HG02970 (cell line): ENCODE data around the gene GALNTL6.
"Not testable (repeated sequence)": the region's sequence is repeated elsewhere in the genome, so short reads cannot be mapped to it uniquely, and the experiment has no call there.

Source experiments
- ATAC-seq: cut with Tn5 transposase; IDR thresholded peaks from one replicate; pipeline ENCODE4 v1.9.1; 2021; ENCODE audit warnings: mild to moderate bottlenecking, moderate library complexity, moderate number of reproducible peaks; ENCODE audit not compliant: unreplicated experiment, low FRiP score

The GALNTL6 gene

GRCh38 chr4:172706000-172706399 lies 892.8 kb downstream of the GALNTL6 start:
- no peak for ATAC-seq

- no peak for ATAC-seq
Measured at GRCh38 chr4:172707622-172708021, 894.4 kb downstream of the GALNTL6 start.

GRCh38 chr4:172708184-172708583 lies 895.0 kb downstream of the GALNTL6 start:
- no peak for ATAC-seq

GRCh38 chr4:172709376-172709775 lies 896.2 kb downstream of the GALNTL6 start:
- ATAC-seq: no peak

- no peak for ATAC-seq
Measured at GRCh38 chr4:172716291-172716690, 903.1 kb downstream of the GALNTL6 start.

- no peak for ATAC-seq
Measured at GRCh38 chr4:172721659-172722058, 908.5 kb downstream of the GALNTL6 start.

GRCh38 chr4:172725581-172725980 lies 912.4 kb downstream of the GALNTL6 start:
- ATAC-seq: no peak

GRCh38 chr4:172726001-172726423 lies 912.8 kb downstream of the GALNTL6 start:
- no peak for ATAC-seq

- ATAC-seq: no peak
Measured at GRCh38 chr4:172727631-172728030, 914.4 kb downstream of the GALNTL6 start.

GRCh38 chr4:172733645-172734044 lies 920.4 kb downstream of the GALNTL6 start:
- ATAC-seq: not testable (repeated sequence)

- ATAC-seq: no peak
Measured at GRCh38 chr4:172734555-172734954, 921.4 kb downstream of the GALNTL6 start.

- ATAC-seq: no peak
Measured at GRCh38 chr4:172736046-172736445, 922.8 kb downstream of the GALNTL6 start.

- ATAC-seq: peak; percentile 82
Measured at GRCh38 chr4:172740434-172740833, 927.2 kb downstream of the GALNTL6 start.

- ATAC-seq: peak; percentile 94
Measured at GRCh38 chr4:172750910-172751309, 937.7 kb downstream of the GALNTL6 start.

- ATAC-seq: peak; percentile 10
Measured at GRCh38 chr4:172751550-172751949, 938.3 kb downstream of the GALNTL6 start.

GRCh38 chr4:172758586-172759340 lies 945.6 kb downstream of the GALNTL6 start:
- no peak for ATAC-seq

GRCh38 chr4:172760512-172760911 lies 947.3 kb downstream of the GALNTL6 start:
- ATAC-seq: no peak

- no peak for ATAC-seq
Measured at GRCh38 chr4:172762895-172763294, 949.7 kb downstream of the GALNTL6 start.

GRCh38 chr4:172770787-172771186 lies 957.6 kb downstream of the GALNTL6 start:
- ATAC-seq: no peak

- ATAC-seq: no peak
Measured at GRCh38 chr4:172772781-172773180, 959.6 kb downstream of the GALNTL6 start.

- ATAC-seq: no peak
Measured at GRCh38 chr4:172776203-172776861, 963.1 kb downstream of the GALNTL6 start.
